ENCODE data around the gene MBP.
A peak's percentile ranks its signal among the peaks of the same experiment; 100 is the strongest.
"Not testable (repeated sequence)": the region's sequence is repeated elsewhere in the genome, so short reads cannot be mapped to it uniquely, and the experiment has no call there.

MBP gene

GRCh38 chr18:76953156-76953555 lies 179.4 kb downstream of the MBP start:
- TF ChIP-seq CTCF (IDR thresholded peaks at IDR 0.05; ENCODE audit: control insufficient read depth, extremely low read depth, insufficient read depth) = no peak
- peak; percentile 52 for DNase-seq (ENCODE audit: low read depth)
- H3K4me3 ChIP-seq (ENCODE audit: low read depth, low read length) = peak overlapping the region; percentile 5; the same call in 1 of the 2 replicates

- no peak for TF ChIP-seq CTCF (IDR thresholded peaks at IDR 0.05; ENCODE audit: control insufficient read depth, extremely low read depth, insufficient read depth)
- peak overlapping the region; percentile 5; the same call in 1 of the 2 replicates for H3K4me3 ChIP-seq (ENCODE audit: low read depth, low read length)
- no peak for DNase-seq (ENCODE audit: low read depth)
These were observed 179.8 kb downstream of the MBP start for GRCh38 chr18:76952747-76953146.

- DNase-seq (ENCODE audit: low read depth) = no peak
- no peak overlapping the region for H3K4me3 ChIP-seq (ENCODE audit: low read depth, low read length)
- TF ChIP-seq CTCF (IDR thresholded peaks at IDR 0.05; ENCODE audit: control insufficient read depth, extremely low read depth, insufficient read depth) = no peak
These were observed 180.9 kb downstream of the MBP start for GRCh38 chr18:76951456-76952247.

GRCh38 chr18:76948345-76948744 lies 184.2 kb downstream of the MBP start:
- no peak overlapping the region for H3K4me3 ChIP-seq (ENCODE audit: low read depth, low read length)
- DNase-seq (ENCODE audit: low read depth) = no peak
- no peak for TF ChIP-seq CTCF (IDR thresholded peaks at IDR 0.05; ENCODE audit: control insufficient read depth, extremely low read depth, insufficient read depth)

GRCh38 chr18:76944346-76944745 lies 188.2 kb downstream of the MBP start:
- not testable (repeated sequence) for DNase-seq (ENCODE audit: low read depth); H3K4me3 ChIP-seq (ENCODE audit: low read depth, low read length)

- no peak for DNase-seq (ENCODE audit: low read depth)
- H3K4me3 ChIP-seq (ENCODE audit: low read depth, low read length) = no peak overlapping the region
- TF ChIP-seq CTCF (IDR thresholded peaks at IDR 0.05; ENCODE audit: control insufficient read depth, extremely low read depth, insufficient read depth) = no peak
These were observed 188.8 kb downstream of the MBP start for GRCh38 chr18:76943542-76944339.

GRCh38 chr18:76941284-76941683 lies 191.3 kb downstream of the MBP start:
- TF ChIP-seq CTCF (IDR thresholded peaks at IDR 0.05; ENCODE audit: control insufficient read depth, extremely low read depth, insufficient read depth) = no peak
- DNase-seq (ENCODE audit: low read depth) = no peak

More at GRCh38 chr18:76941284-76941683, 191.3 kb downstream of the MBP start:
- H3K4me3 ChIP-seq (ENCODE audit: low read depth, low read length) = no peak overlapping the region
